Central memory CD8-positive, alpha-beta T cell (primary cell): ENCODE measurements around the gene PEX14.

Experiments used
- ATAC-seq: fragments of 150-1000 bp; cut with Tn5 transposase; replicated peaks from 2 replicates; pipeline ENCODE4 v1.10.0; 2022; ENCODE audit warnings: mild to moderate bottlenecking, moderate FRiP score, moderate number of reproducible peaks; ENCODE audit not compliant: poor library complexity, severe bottlenecking; ENCODE audit errors: extremely low read depth
- DNase-seq, 2 donors: peaks; one replicate each; pipeline ENCODE4 v3.0.0; 2021; ENCODE audit warnings: low spot score in 2 of 2
- H3K27ac Mint-ChIP-seq: one replicate; pipeline ENCODE4 v1.8.0; 2022; ENCODE audit warnings: low read depth, mild to moderate bottlenecking, moderate library complexity, mixed read lengths
- H3K27me3 Mint-ChIP-seq: one replicate; pipeline ENCODE4 v1.8.0; 2022; ENCODE audit warnings: mixed read lengths
- H3K36me3 Mint-ChIP-seq: one replicate; pipeline ENCODE4 v1.8.0; 2022; ENCODE audit warnings: mild to moderate bottlenecking, moderate library complexity, mixed read lengths; ENCODE audit not compliant: insufficient read depth
- H3K4me1 Mint-ChIP-seq: one replicate; pipeline ENCODE4 v1.8.0; 2022; ENCODE audit warnings: mixed read lengths
- H3K4me3 Mint-ChIP-seq: one replicate; pipeline ENCODE4 v1.8.0; 2022; ENCODE audit warnings: mild to moderate bottlenecking, moderate library complexity, mixed read lengths
- H3K9me3 Mint-ChIP-seq: one replicate; pipeline ENCODE4 v1.8.0; 2022; ENCODE audit warnings: mixed read lengths

Gene PEX14

GRCh38 chr1:10517677-10517982, 42.9 kb downstream of the PEX14 start:
- H3K27me3 Mint-ChIP-seq: no peaks in the 10 kb centered on the region
- H3K36me3 Mint-ChIP-seq: peaks cover 9% of the 10 kb centered on the region
- H3K9me3 Mint-ChIP-seq: no peaks in the 10 kb centered on the region
- H3K4me3 Mint-ChIP-seq: no peak overlapping the region
- H3K4me1 Mint-ChIP-seq: peaks cover 63% of the 10 kb centered on the region
- no peak for DNase-seq
- ATAC-seq: no peak
- H3K27ac Mint-ChIP-seq: no peak overlapping the region

GRCh38 chr1:10519016-10519417, 44.3 kb downstream of the PEX14 start:
- H3K27me3 Mint-ChIP-seq: no peaks in the 10 kb centered on the region
- H3K27ac Mint-ChIP-seq: no peak overlapping the region
- peaks cover 60% of the 10 kb centered on the region for H3K4me1 Mint-ChIP-seq
- H3K36me3 Mint-ChIP-seq: peaks cover 6% of the 10 kb centered on the region
- DNase-seq: no peak
- no peaks in the 10 kb centered on the region for H3K9me3 Mint-ChIP-seq
- H3K4me3 Mint-ChIP-seq: no peak overlapping the region
- no peak for ATAC-seq

GRCh38 chr1:10520497-10520896, 45.7 kb downstream of the PEX14 start:
- ATAC-seq (no peak), DNase-seq (no peak)
- Mint-ChIP-seq H3K4me1 (peaks cover 64% of the 10 kb centered on the region), H3K27me3 (no peaks in the 10 kb centered on the region), H3K36me3 (peaks cover 9% of the 10 kb centered on the region), H3K9me3 (no peaks in the 10 kb centered on the region), H3K4me3 (no peak overlapping the region), H3K27ac (peak overlapping the region; percentile 78)

- DNase-seq (no peak), ATAC-seq (no peak)
- H3K27me3 Mint-ChIP-seq: no peaks in the 10 kb centered on the region
- H3K27ac Mint-ChIP-seq: peak overlapping the region; percentile 78
- H3K36me3 Mint-ChIP-seq: peaks cover 9% of the 10 kb centered on the region
- H3K4me3 Mint-ChIP-seq: no peak overlapping the region
- no peaks in the 10 kb centered on the region for H3K9me3 Mint-ChIP-seq
- peaks cover 60% of the 10 kb centered on the region for H3K4me1 Mint-ChIP-seq
These were observed 46.2 kb downstream of the PEX14 start for GRCh38 chr1:10520952-10521351.

GRCh38 chr1:10521537-10522157, 46.9 kb downstream of the PEX14 start:
- DNase-seq: no peak
- H3K4me1 Mint-ChIP-seq: peaks cover 54% of the 10 kb centered on the region
- no peaks in the 10 kb centered on the region for H3K9me3 Mint-ChIP-seq
- no peak overlapping the region for H3K4me3 Mint-ChIP-seq
- H3K27me3 Mint-ChIP-seq: no peaks in the 10 kb centered on the region
- H3K36me3 Mint-ChIP-seq: peaks cover 9% of the 10 kb centered on the region
- H3K27ac Mint-ChIP-seq: peak overlapping the region; percentile 94
- no peak for ATAC-seq

GRCh38 chr1:10522322-10522860, 47.6 kb downstream of the PEX14 start:
- no peak for DNase-seq
- ATAC-seq: no peak
- Mint-ChIP-seq H3K4me3 (no peak overlapping the region), H3K4me1 (peaks cover 46% of the 10 kb centered on the region), H3K9me3 (no peaks in the 10 kb centered on the region), H3K27me3 (no peaks in the 10 kb centered on the region), H3K36me3 (peaks cover 11% of the 10 kb centered on the region), H3K27ac (peak overlapping the region; percentile 94)

GRCh38 chr1:10525208-10525607, 50.5 kb downstream of the PEX14 start:
- H3K9me3 Mint-ChIP-seq: no peaks in the 10 kb centered on the region
- peaks cover 57% of the 10 kb centered on the region for H3K4me1 Mint-ChIP-seq
- peak overlapping the region; percentile 52 for H3K4me3 Mint-ChIP-seq
- ATAC-seq: peak; percentile 96
- H3K27ac Mint-ChIP-seq: peak overlapping the region; percentile 94
- H3K27me3 Mint-ChIP-seq: no peaks in the 10 kb centered on the region
- peak in 1 of 2 donors; percentile 48 for DNase-seq
- H3K36me3 Mint-ChIP-seq: peaks cover 11% of the 10 kb centered on the region

GRCh38 chr1:10528066-10529014, 53.6 kb downstream of the PEX14 start:
- no peak for DNase-seq
- H3K27me3 Mint-ChIP-seq: no peaks in the 10 kb centered on the region
- H3K27ac Mint-ChIP-seq: peak overlapping the region; percentile 46
- H3K4me3 Mint-ChIP-seq: no peak overlapping the region
- H3K36me3 Mint-ChIP-seq: peaks cover 9% of the 10 kb centered on the region
- H3K4me1 Mint-ChIP-seq: peaks cover 47% of the 10 kb centered on the region
- no peak for ATAC-seq
- H3K9me3 Mint-ChIP-seq: no peaks in the 10 kb centered on the region

GRCh38 chr1:10529091-10529490, 54.3 kb downstream of the PEX14 start:
- Mint-ChIP-seq H3K36me3 (peaks cover 9% of the 10 kb centered on the region), H3K4me1 (peaks cover 44% of the 10 kb centered on the region), H3K4me3 (no peak overlapping the region), H3K27ac (peak overlapping the region; percentile 46), H3K27me3 (no peaks in the 10 kb centered on the region), H3K9me3 (no peaks in the 10 kb centered on the region)
- DNase-seq (no peak), ATAC-seq (no peak)

- ATAC-seq (no peak), DNase-seq (no peak)
- H3K4me3 Mint-ChIP-seq: no peak overlapping the region
- H3K9me3 Mint-ChIP-seq: no peaks in the 10 kb centered on the region
- H3K36me3 Mint-ChIP-seq: peaks cover 9% of the 10 kb centered on the region
- peaks cover 42% of the 10 kb centered on the region for H3K4me1 Mint-ChIP-seq
- no peaks in the 10 kb centered on the region for H3K27me3 Mint-ChIP-seq
- H3K27ac Mint-ChIP-seq: no peak overlapping the region
These were observed 55.0 kb downstream of the PEX14 start for GRCh38 chr1:10529765-10530164.

- H3K4me1 Mint-ChIP-seq: peaks cover 37% of the 10 kb centered on the region
- no peak overlapping the region for H3K4me3 Mint-ChIP-seq
- peaks cover 5% of the 10 kb centered on the region for H3K36me3 Mint-ChIP-seq
- H3K27ac Mint-ChIP-seq: no peak overlapping the region
- H3K9me3 Mint-ChIP-seq: no peaks in the 10 kb centered on the region
- DNase-seq: no peak
- no peaks in the 10 kb centered on the region for H3K27me3 Mint-ChIP-seq
- no peak for ATAC-seq
These were observed 55.6 kb downstream of the PEX14 start for GRCh38 chr1:10530281-10530740.

- H3K9me3 Mint-ChIP-seq: no peaks in the 10 kb centered on the region
- DNase-seq: no peak
- H3K27ac Mint-ChIP-seq: no peak overlapping the region
- no peak for ATAC-seq
- peaks cover 5% of the 10 kb centered on the region for H3K36me3 Mint-ChIP-seq
- peaks cover 35% of the 10 kb centered on the region for H3K4me1 Mint-ChIP-seq
- H3K27me3 Mint-ChIP-seq: no peaks in the 10 kb centered on the region
- no peak overlapping the region for H3K4me3 Mint-ChIP-seq
These were observed 56.2 kb downstream of the PEX14 start for GRCh38 chr1:10530756-10531495.
